Erythroblast (primary cell): ENCODE data around the gene UTRN.

ENCODE experiments used
- GATA1 ChIP-seq: IDR thresholded peaks from 2 replicates; pipeline ENCODE4 v1.6.1; 2011; ENCODE audit warnings: low read depth, mild to moderate bottlenecking, control low read depth, low read length, moderate library complexity
- POLR2A ChIP-seq: IDR thresholded peaks from 2 replicates; pipeline ENCODE4 v1.6.1; 2011; ENCODE audit warnings: mild to moderate bottlenecking, low read length

DNA sequence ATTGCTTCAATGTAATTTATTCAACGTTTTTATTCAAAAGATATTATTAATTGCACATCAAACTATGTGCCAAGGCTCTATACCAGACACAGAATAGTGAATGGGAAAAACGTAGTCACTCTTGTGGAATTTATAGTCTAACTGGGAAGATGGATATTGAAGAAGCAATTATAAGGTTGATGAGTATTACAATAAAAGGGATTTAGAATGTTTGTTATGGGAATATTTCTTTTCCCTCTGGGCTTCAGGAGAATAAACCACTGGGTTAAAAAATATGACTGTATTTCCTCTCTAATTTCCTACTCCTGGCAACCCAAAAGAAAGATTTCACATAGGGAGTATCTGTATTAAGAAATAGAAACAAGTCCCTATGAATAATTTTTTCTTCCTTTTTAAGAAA, 25.1 kb upstream of the UTRN start:
- TF ChIP-seq POLR2A (no peak), GATA1 (no peak)
